Left cardiac atrium (tissue), 4 donors: ENCODE data around the gene RBM41. TPM values are rescaled to one million over a fixed set of nuclear protein-coding genes. Genes with fewer than 3 reads are reported as not detected.
"Not testable (repeated sequence)": the region's sequence is repeated elsewhere in the genome, so short reads cannot be mapped to it uniquely, and the experiment has no call there.

Experiments
- ATAC-seq, 2 donors: fragments of 200-7000 bp; cut with Tn5 transposase; one replicate each; pipeline ENCODE4 v1.9.1; 2020; ENCODE audit warnings: mild to moderate bottlenecking in 2 of 2, moderate library complexity in 2 of 2
- DNase-seq: peaks from one replicate; pipeline ENCODE4 v3.0.0-alpha.2; 2020
- intact Hi-C, 2 donors: fragments of 100-400 bp; cut with DNase I; formaldehyde crosslinking; loops; one replicate each; pipeline versions ENCODE4 v1.14.1 to v1.15.1; 2022 to 2023
- long read RNA-seq: library from polyadenylated mRNA; unstranded; transcript quantifications from one replicate; pipeline ENCODE4 v2.0.0, GENCODE V29; 2021
- total RNA-seq, 2 donors: library from RNA; stranded (reverse); fragmentation: NEBNext Ultra II Directional; extraction: Animal tissue kit (Norgen Biotek cat#: 25700); gene quantifications; one replicate each; pipeline ENCODE4 v1.2.1, GENCODE V29; 2021
- donor health status: DM: no; HTN: yes; CAD: no.
- donor health status: DM: no; HTN: yes; CAD: no; lungs with severe emphysema.
- donor health status: DM: yes; HTN: yes; CAD: no.
- donor health status: Dilated cardiomyopathy.

The RBM41 gene
- 10 to 100 TPM in 1 of 2 donors, 1 to 10 TPM in 1; 9.2 to 11.0 TPM for total RNA-seq
- long read RNA-seq, partial matches to known transcripts = 2 of 9 reads
- long read RNA-seq, other reads (novel, unspliced or antisense) = 6 of 9 reads

GRCh38 chrX:107118322-107119147, at the start of gene RBM41:
RBM41 (minus strand) TSS chrX:107118822; CDS start chrX:107118773, 49 bp downstream.
- peak; percentile 79 for DNase-seq
- intact Hi-C loops = no loop called here
- ATAC-seq = peak; percentile 98 to 100

GRCh38 chrX:107168257-107168656, 49.6 kb upstream of the RBM41 start:
- DNase-seq (no peak), ATAC-seq (no peak)
- intact Hi-C loops = no loop called here

- ATAC-seq (no peak), DNase-seq (no peak)
- intact Hi-C loops = no loop called here
Measured at GRCh38 chrX:107167163-107167921, 48.7 kb upstream of the RBM41 start.

GRCh38 chrX:107157618-107158017, 39.0 kb upstream of the RBM41 start:
- ATAC-seq, DNase-seq, intact Hi-C loops: not testable (repeated sequence)

- intact Hi-C loops, DNase-seq, ATAC-seq: not testable (repeated sequence)
Measured at GRCh38 chrX:107155621-107156430, 37.2 kb upstream of the RBM41 start.

GRCh38 chrX:107154787-107155620, 36.4 kb upstream of the RBM41 start:
- intact Hi-C loops = no loop called here
- ATAC-seq (no peak), DNase-seq (no peak)

GRCh38 chrX:107153005-107153404, 34.4 kb upstream of the RBM41 start:
- ATAC-seq = no peak
- intact Hi-C loops = no loop called here
- no peak for DNase-seq

GRCh38 chrX:107146670-107147069, 28.0 kb upstream of the RBM41 start:
- no peak for ATAC-seq
- intact Hi-C loops = no loop called here

GRCh38 chrX:107135965-107136307, 17.3 kb upstream of the RBM41 start:
- no peak for DNase-seq
- ATAC-seq = no peak
- intact Hi-C loops = no loop called here

More at GRCh38 chrX:107146670-107147069, 28.0 kb upstream of the RBM41 start:
- DNase-seq = no peak

GRCh38 chrX:107135049-107135964, 16.7 kb upstream of the RBM41 start:
- intact Hi-C loops = no loop called here
- DNase-seq (no peak), ATAC-seq (no peak)

GRCh38 chrX:107123750-107124149, 5.1 kb upstream of the RBM41 start:
- no peak for ATAC-seq
- intact Hi-C loops = no loop called here
- DNase-seq = no peak

GRCh38 chrX:107119283-107119682, 661 bp upstream of the RBM41 start:
- ATAC-seq (no peak), DNase-seq (no peak)
- intact Hi-C loops = no loop called here

- intact Hi-C loops = no loop called here
- no peak for DNase-seq
- peak in 1 of 2 donors; percentile 9 for ATAC-seq
Measured at GRCh38 chrX:107117993-107118321, 665 bp downstream of the RBM41 start.

- intact Hi-C loops = no loop called here
- ATAC-seq (no peak), DNase-seq (no peak)
Measured at GRCh38 chrX:107107459-107107858, 11.2 kb downstream of the RBM41 start.

GRCh38 chrX:107102980-107103379, 15.6 kb downstream of the RBM41 start:
- intact Hi-C loops = no loop called here
- DNase-seq = no peak
- ATAC-seq = no peak

GRCh38 chrX:107076158-107076557, 42.5 kb downstream of the RBM41 start:
- no peak for DNase-seq

GRCh38 chrX:107057731-107058130, 60.9 kb downstream of the RBM41 start:
- intact Hi-C loops, ATAC-seq, DNase-seq: not testable (repeated sequence)

More at GRCh38 chrX:107076158-107076557, 42.5 kb downstream of the RBM41 start:
- intact Hi-C loops = no loop called here
- no peak for ATAC-seq

GRCh38 chrX:107054978-107055377, 63.6 kb downstream of the RBM41 start:
- ATAC-seq (no peak), DNase-seq (no peak)
- intact Hi-C loops = no loop called here
